RKO (cell line): ENCODE data around the gene OOSP1.
"Not testable (repeated sequence)": the region's sequence is repeated elsewhere in the genome, so short reads cannot be mapped to it uniquely, and the experiment has no call there.

Experiments used
- DNase-seq: peaks from one replicate; pipeline ENCODE4 v3.0.0-alpha.2; 2016; ENCODE audit warnings: low spot score

The OOSP1 gene, protein sequence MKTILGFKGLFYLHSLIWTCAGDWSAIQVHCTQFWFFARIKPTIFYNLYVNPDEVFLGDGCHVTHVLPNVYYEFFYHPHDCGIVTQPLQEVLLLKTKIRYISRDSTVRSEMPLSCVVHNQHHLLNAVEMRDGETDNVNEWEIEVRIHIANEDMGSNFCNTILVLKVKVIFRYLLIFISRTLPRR

DNA sequence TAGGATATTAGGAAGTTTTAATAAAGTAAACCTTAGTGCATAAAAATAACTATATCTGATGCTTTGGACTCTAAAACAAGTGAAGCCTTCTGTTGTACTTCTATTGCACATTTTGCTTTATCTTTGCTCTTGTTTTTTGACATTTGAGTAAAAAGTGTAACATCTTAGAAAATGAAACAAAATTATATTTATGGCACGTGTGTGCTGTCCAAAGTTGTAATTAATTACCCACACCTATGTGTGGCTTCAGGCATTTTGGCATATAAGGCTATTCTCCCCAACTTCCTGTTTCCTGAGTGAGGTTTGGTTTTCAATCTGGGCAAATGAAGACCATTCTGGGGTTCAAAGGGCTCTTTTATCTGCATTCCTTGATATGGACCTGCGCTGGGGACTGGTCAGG lies at the start of gene OOSP1:
Gene OOSP1 (plus strand): TSS at position 301 of the 400 bp plus-strand sequence. CDS start 23 bp downstream, at position 324.
- DNase-seq = no peak

GRCh38 chr11:59891781-59892181 lies 46.5 kb upstream of the OOSP1 start:
- peak; percentile 8 for DNase-seq

- no peak for DNase-seq
Observed at GRCh38 chr11:59894616-59895015, 43.6 kb upstream of the OOSP1 start.

DNA sequence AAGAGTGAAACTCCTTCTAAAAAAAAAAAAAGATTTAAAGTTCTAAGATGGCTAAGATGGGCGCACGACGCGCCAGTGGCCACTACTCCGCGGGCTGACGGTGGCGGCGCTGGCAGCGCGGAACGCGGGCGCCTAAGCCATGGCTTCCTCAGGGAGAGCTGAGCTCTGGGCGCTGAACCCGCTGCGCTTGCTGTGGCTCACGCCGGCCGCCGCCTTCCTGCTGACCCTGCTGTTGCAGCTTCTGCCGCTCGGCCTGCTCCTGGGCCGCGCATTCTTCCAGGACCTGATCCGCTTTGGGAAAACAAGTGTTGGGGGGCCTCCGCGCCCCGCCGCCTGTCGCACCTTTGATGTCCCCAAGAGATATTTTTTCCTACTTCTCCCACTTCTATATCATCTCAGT lies 40.2 kb upstream of the OOSP1 start:
- DNase-seq = no peak

DNA sequence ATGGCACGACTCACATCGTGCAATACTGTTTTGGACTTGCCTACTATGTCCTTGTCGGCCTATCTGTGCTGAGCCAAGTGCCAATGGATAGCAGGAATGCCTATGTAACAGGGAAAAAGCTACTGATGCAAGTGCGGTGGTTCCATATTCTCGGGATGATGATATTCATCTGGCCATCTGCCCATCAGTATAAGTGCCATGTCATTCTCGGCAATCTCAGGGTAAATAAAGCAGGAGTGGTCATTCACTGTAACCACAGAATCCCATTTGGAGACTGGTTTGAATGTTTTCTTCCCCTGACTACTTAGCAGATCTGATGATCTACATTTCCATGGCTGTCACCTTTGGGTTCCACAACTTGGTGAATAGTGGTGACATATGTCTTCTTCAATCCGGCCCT lies 39.6 kb upstream of the OOSP1 start:
- no peak for DNase-seq

DNA sequence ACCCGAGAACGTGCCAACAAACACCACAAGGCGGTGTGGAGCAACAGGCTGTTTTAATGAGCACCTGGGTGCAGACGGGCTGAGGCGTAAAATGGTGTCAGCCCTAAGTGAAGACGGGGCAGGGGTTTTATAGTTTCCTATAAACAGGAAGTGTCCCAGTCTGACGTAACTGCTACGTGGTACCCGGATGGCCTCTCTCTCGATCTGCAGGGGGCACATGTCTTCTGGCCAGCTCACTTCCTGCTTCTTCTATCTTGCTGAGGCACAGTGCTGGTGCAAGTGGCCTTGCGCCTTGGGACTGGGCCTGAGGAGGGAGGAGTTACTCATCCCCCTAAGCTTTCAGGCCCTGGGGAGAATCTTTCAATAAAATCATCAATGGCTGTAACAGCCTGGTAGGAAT lies 38.7 kb upstream of the OOSP1 start:
- peak; percentile 63 for DNase-seq

DNA sequence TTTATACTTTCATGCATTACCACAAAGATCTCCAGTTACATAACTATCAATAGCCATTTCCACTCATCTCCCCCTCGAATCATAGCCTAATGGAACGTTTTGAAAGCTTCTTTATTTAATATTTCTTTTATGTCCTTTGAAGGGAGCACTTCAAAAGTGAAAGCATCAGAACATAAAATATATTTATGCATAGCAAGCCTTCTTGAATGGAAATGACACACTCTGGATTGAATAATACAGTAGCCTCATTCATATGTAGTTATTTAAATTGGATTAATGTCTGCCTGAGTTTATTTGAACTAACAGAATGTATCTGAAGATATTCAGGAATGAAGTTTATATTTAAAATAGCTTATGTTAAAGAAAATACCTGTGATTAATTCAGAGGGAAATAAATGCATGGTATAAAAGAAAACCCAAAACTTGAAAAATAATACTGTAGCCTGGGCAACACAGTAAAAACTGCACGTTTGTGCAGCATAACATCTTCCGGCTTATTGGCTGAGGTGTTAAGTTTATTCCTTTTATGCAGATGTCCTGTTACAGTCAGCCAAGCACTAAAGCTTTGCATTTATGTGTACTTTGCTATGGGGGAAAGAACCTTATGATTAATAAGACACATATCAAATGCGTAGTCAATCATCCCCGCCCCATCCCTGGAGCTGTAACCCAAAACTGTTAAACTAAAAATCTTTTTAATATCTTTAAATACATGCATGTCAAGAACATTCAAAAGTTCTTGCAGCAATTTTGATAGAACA lies 37.7 kb upstream of the OOSP1 start:
- no peak for DNase-seq

GRCh38 chr11:59901306-59901705 lies 36.9 kb upstream of the OOSP1 start:
- peak; percentile 89 for DNase-seq

GRCh38 chr11:59903569-59903968 lies 34.7 kb upstream of the OOSP1 start:
- DNase-seq = not testable (repeated sequence)

- DNase-seq = no peak
Observed at GRCh38 chr11:59918480-59918879, 19.8 kb upstream of the OOSP1 start.

DNA sequence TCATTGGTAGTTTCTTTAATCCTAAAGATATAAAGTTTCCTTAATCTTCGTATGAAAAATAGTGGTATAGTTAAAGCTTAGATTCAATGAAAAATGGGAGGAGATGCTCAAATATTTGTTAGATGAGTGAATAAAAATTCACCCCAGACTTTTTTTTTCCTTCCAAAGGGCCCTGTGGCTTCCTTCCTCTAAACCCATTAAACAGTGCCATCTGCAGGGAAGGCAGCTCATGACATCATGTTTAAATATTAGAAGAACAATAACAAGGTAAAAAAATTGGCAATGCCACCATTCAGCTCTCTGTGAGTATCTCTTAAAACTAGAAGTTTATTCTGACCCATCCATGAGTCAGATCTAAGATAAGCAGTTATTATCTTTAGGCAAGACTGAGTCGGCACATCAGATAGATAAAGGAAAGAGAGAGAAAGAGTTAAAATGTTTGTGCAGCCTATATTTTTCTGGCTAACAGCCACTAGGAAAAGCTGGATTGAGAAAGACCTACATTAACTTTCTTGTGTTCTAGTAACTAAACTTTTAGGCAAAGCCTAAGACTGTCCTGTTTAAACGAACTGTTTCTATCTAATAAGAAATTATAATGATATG lies 19.1 kb upstream of the OOSP1 start:
- peak; percentile 72 for DNase-seq

GRCh38 chr11:59923813-59924212 lies 14.4 kb upstream of the OOSP1 start:
- no peak for DNase-seq

- no peak for DNase-seq
Observed at GRCh38 chr11:59931688-59932087, 6.5 kb upstream of the OOSP1 start.

DNA sequence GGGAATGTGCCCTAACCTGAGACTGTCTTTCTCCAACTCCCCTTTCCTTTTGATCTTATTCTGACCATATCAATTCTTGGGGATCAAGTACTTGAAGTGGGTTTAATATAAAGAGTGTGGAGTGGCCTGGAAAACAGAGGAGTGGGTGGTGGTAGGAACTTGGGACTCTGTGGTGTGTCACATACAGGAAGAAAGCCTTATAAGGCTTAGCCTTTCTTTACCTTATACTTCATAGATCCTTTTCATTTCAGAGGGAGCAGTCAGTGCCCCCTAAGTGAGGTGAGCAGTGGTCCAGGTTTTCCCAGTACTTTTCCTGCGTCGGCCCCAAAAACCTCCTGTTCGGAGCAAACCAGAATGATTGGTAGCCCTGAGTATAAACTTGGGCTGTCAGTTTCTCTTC lies 486 bp downstream of the OOSP1 start:
- no peak for DNase-seq

- DNase-seq = no peak
Observed at GRCh38 chr11:59939482-59939881, 1.2 kb downstream of the OOSP1 start.

DNA sequence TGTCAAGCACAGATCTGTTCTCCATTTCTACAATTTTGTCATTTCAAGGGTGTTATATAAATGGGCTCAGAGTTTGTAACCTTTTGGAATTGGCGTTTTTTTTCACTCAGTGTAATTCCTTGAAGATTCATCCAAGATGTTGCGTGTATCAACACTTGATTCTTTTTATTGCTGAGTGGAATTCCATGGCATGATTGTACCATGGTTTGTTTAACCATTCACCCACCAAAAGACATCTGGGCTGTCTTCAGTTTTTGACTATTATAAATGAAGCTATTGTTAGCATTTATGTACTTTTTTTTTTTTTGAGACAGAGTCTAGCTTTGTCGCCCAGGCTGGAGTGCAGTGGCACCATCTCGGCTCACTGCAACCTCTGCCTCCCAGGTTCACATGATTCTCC lies 2.9 kb downstream of the OOSP1 start:
- no peak for DNase-seq

GRCh38 chr11:59943997-59944714 lies 5.9 kb downstream of the OOSP1 start:
- no peak for DNase-seq

DNA sequence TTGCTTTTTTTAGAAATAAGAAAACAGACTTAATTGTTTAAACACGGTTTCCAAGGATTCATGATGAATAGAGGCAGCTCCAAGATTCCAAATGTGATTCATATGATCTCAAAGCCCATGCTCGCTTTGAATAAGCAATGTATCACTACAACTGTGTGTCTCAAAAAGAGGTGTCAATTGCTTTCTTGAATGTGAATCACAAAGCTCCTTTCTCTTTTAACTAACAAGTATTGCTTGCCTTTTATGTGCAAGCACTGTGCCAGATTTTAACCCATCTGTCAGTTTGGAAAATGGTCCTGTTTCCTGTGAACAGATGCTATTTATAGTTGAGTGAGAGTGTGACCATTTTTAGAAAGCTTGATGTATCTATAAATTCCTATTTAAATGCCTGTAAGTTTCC lies 6.5 kb downstream of the OOSP1 start:
- DNase-seq = no peak

DNA sequence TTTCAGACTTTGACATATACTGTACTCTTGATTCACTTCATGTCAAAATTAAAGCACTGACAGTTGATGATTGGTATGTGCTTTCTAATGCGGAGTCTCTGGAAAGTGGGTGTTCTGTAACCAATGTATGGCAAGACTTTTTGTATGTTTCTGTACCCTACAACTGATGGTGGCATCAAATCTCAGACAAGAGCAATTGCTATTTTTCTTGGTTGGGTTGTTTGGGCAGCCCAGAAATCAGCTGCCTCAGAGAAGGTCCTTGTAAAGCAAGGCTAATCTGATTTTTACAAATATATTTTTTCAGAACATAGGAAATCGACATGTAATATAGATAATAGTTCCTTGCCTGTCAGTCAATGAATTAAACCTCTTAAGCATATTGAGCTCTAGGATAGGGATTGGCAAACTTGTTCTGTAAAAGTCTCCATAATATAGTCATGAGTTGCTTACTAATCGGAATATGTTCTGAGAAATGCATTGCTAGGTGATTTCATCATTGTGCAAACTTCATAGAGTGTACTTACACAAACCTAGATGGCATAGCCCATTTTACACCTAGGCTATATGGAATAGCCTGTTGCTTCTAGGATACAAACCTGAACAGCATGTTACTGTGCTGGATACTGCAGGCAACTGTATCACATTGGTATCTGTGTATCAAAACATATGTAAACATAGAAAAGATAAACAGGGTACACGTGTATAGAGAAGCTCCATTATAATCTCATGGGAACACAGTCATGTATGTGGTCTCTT lies 15.4 kb downstream of the OOSP1 start:
- no peak for DNase-seq

DNA sequence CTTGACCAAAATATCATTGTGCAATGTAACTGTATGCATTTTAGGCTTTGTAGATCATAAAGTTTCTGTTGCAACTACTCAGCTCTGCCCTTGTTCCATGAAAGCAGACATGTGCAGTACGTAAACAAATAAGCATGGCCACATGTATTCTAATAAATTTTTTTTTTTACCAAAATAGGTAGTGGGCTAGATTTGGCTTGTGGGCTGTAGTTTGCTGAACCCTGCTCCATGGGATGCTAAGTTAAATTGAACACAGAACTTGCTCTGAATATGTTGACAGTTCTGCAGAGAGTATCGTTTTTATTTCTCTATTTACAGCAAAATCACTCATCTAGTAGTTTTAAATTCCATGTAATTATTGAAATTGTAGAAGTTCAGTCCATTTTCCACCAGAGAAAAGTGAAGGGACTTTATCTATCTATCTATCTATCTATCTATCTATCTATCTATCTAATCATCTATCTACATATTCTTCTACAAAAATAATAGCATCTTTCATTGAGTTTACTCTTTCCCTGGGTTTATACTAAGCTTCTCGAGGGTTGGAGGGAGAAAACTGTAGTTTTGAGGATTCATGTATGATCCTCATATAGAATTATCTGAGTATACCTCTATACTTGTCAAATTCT lies 16.1 kb downstream of the OOSP1 start:
- no peak for DNase-seq

DNA sequence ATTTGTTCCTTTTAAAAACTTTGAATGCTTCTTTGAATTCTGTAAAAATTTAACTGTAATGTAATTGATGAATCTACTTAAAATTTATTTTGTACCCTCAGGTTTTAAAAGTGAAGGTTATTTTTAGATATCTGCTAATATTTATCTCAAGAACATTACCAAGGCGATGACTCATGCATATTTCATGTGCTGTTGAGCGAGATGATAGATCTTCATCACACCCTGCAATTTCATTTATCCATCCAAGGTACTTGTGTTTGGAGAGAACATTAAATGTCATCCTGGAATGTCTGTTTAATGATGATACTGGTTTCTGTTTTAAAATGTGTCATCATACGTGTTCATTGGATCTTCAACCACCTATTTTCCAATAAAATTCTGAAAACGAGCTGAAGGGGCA lies 18.9 kb downstream of the OOSP1 start:
- DNase-seq = no peak
